Measurements from ENCODE around the gene SUCLG2. TPM values are rescaled to one million over a fixed set of nuclear protein-coding genes. Genes with fewer than 3 reads are reported as not detected.

The SUCLG2 gene
- total and polyA plus RNA-seq, 9 donors, result 24.8 to 75.2 (median 40.1) TPM

- intact Hi-C loops (cut with DNase I), result no loop called here
- DNase-seq, result no peak
- WGBS, 3 donors, result 23 to 42% (median 38%) methylated on average over 3 of the region's 3 CpGs
- H3K4me3 ChIP-seq, result no peak overlapping the region
- TF ChIP-seq POLR2A (IDR thresholded peaks at IDR 0.05), result no peak
- TF ChIP-seq CTCF (IDR thresholded peaks at IDR 0.05), result no peak
- TF ChIP-seq EP300 (IDR thresholded peaks at IDR 0.05), result no peak
- H3K9me3 ChIP-seq, result no peaks in the 10 kb centered on the region
- H3K36me3 ChIP-seq, result no peaks in the 10 kb centered on the region
- H3K27ac ChIP-seq, result no peak overlapping the region
- no peaks in the 10 kb centered on the region for H3K27me3 ChIP-seq
- H3K4me1 ChIP-seq (ENCODE audit: insufficient read depth), result no peaks in the 10 kb centered on the region
Observed at GRCh38 chr3:67515778-67516177, 138.6 kb downstream of the SUCLG2 start.

- TF ChIP-seq CTCF (IDR thresholded peaks at IDR 0.05) (no peak), EP300 (IDR thresholded peaks at IDR 0.05) (no peak), POLR2A (IDR thresholded peaks at IDR 0.05) (no peak)
- 82 to 83% (median 82%) methylated on average over 4 of the region's 4 CpGs for WGBS, 3 donors
- H3K4me3 ChIP-seq, result no peak overlapping the region
- no peak for DNase-seq
- intact Hi-C loops (cut with DNase I), result no loop called here
- H3K9me3 ChIP-seq, result no peaks in the 10 kb centered on the region
- H3K4me1 ChIP-seq (ENCODE audit: insufficient read depth), result peaks cover 1% of the 10 kb centered on the region
- H3K36me3 ChIP-seq, result no peaks in the 10 kb centered on the region
- H3K27me3 ChIP-seq, result no peaks in the 10 kb centered on the region
- no peak overlapping the region for H3K27ac ChIP-seq
Observed at GRCh38 chr3:67509471-67510075, 144.8 kb downstream of the SUCLG2 start.

GRCh38 chr3:67507584-67507983 is 146.8 kb downstream of the SUCLG2 start:
- no peaks in the 10 kb centered on the region for H3K36me3 ChIP-seq
- H3K27me3 ChIP-seq, result no peaks in the 10 kb centered on the region
- DNase-seq, result no peak
- WGBS, 3 donors, result 83 to 89% (median 84%) methylated on average over 4 of the region's 4 CpGs
- intact Hi-C loops (cut with DNase I), result no loop called here
- peaks cover 1% of the 10 kb centered on the region for H3K4me1 ChIP-seq (ENCODE audit: insufficient read depth)
- no peak overlapping the region for H3K27ac ChIP-seq
- TF ChIP-seq CTCF (IDR thresholded peaks at IDR 0.05) (no peak), POLR2A (IDR thresholded peaks at IDR 0.05) (no peak), EP300 (IDR thresholded peaks at IDR 0.05) (no peak)
- no peaks in the 10 kb centered on the region for H3K9me3 ChIP-seq
- no peak overlapping the region for H3K4me3 ChIP-seq

- Histone ChIP-seq H3K4me3 (no peak overlapping the region), H3K36me3 (no peaks in the 10 kb centered on the region), H3K4me1 (ENCODE audit: insufficient read depth) (no peaks in the 10 kb centered on the region), H3K9me3 (no peaks in the 10 kb centered on the region), H3K27me3 (no peaks in the 10 kb centered on the region), H3K27ac (no peak overlapping the region)
- TF ChIP-seq POLR2A (IDR thresholded peaks at IDR 0.05) (no peak), CTCF (IDR thresholded peaks at IDR 0.05) (no peak), EP300 (IDR thresholded peaks at IDR 0.05) (no peak)
- no peak for DNase-seq
- 64 to 76% (median 68%) methylated on average over 2 of the region's 2 CpGs for WGBS, 3 donors
- intact Hi-C loops (cut with DNase I), result no loop called here
Observed at GRCh38 chr3:67500709-67501108, 153.7 kb downstream of the SUCLG2 start.
